Hematopoietic multipotent progenitor cell (in vitro differentiated cells): ENCODE results near the gene CCRL2. TPM values are rescaled to one million over a fixed set of nuclear protein-coding genes. Genes with fewer than 3 reads are reported as not detected.

Experiments used
- DNase-seq, 3 donors: peaks; one replicate each; pipeline ENCODE4 v3.0.0-alpha.2; 2011 to 2015; ENCODE audit warnings: low read depth in 2 of 3, low spot score in 2 of 3
- total RNA-seq: library from RNA; depleted of rRNA; stranded (reverse); fragments of >200 nt; gene quantifications from one replicate; pipeline ENCODE4 v1.2.3, GENCODE V29; 2012

CCRL2 gene
- total RNA-seq, 1 donor: 7.0 TPM

DNA sequence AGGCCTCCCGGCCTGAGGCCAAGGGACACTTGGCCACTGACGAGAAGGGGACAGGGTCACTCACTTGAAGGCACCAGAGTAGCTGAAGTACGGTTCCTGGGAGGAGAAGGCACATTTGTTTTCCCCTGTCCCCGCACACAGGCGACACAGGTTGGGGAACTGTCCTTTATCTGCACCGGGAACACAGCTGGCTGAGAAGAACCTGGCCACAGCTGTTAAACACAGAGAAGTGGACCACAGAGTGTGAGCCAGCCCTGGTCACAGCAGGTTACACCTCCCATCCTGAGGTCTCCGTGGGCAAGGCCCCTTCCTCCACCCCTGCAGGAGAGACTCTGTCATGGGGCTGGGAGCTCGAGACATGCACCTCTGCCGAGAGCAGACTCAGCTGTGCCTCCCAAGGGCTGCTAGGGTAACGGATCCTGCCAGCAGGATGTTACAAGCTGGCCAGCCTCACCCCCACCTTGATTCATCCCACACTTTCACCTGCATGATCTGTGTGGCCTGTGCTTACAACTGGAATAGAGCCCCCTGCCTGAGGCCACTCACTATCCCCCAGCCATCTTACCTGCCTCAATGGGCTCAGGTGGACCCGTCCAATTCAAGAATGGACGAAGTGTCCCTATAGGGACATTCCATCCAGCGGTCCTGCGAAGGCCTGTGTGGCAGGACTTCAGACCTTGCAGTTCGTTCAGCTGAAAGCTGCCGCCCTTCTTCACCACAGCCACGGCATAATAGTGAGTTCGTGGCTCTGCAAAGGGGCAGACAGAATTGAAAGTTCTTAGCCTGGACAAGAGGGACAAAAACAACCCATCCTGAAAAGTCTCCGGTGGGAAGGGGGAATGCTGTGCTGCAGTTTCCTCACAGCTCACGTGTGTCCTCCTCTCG, 48.4 kb downstream of the CCRL2 start:
- DNase-seq: no peak

DNA sequence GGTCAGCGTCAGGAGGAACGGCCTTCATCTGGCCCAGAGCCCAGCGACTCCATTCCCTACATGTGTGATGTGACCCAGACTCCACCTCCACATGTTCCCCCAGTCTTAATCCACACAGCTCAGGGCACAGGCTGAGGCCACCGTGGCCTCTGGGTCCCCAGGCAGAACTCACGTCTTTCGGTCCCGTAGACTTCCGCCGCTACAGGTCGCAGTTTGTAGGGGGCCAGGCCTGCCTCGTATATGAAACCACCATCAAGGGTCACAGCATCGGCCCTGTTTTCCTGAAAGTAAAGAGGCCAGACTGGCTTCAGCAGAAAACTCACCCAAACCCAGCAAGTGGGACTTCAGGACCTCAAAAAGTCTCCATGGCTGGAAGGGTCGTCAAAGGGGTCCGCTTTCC, 49.1 kb downstream of the CCRL2 start:
- DNase-seq: no peak

Other genes with a start within 250 kb of the CCRL2 start
- 1.3 TPM for gene CCR1, start 198.9 kb upstream of the CCRL2 start, total RNA-seq
- gene CCR3, start 164.8 kb upstream of the CCRL2 start, total RNA-seq: 0.27 TPM
- gene CCR2, start 53.1 kb upstream of the CCRL2 start, total RNA-seq: 0.81 TPM
- gene CCR5, start 36.3 kb upstream of the CCRL2 start, total RNA-seq: under 0.01 TPM
- 3.2 TPM for gene LTF, start 57.6 kb downstream of the CCRL2 start, total RNA-seq
- not detected for gene RTP3, start 90.7 kb downstream of the CCRL2 start, total RNA-seq
- under 0.01 TPM for gene LRRC2, start 159.0 kb downstream of the CCRL2 start, total RNA-seq
- not detected for gene FAM240A, start 205.3 kb downstream of the CCRL2 start, total RNA-seq